Activated CD4-positive, alpha-beta T cell treated with anti-CD3 and anti-CD28 coated beads for 24 hours (primary cell): ENCODE data around the gene GOLGA2.
A peak's percentile ranks its signal among the peaks of the same experiment; 100 is the strongest.
"Not testable (repeated sequence)": the region's sequence is repeated elsewhere in the genome, so short reads cannot be mapped to it uniquely, and the experiment has no call there.

Experiments
- DNase-seq, 2 donors: peaks; one replicate each; pipeline ENCODE4 v3.0.0-alpha.2; 2020; ENCODE audit warnings: low read depth in 2 of 2

GOLGA2 gene

GRCh38 chr9:128294142-128294541 is 18.3 kb upstream of the GOLGA2 start:
- DNase-seq, result no peak

GRCh38 chr9:128293091-128293490 is 17.3 kb upstream of the GOLGA2 start:
- no peak for DNase-seq

- DNase-seq, result no peak
Measured at GRCh38 chr9:128292009-128292408, 16.2 kb upstream of the GOLGA2 start.

GRCh38 chr9:128288273-128289004 is 12.6 kb upstream of the GOLGA2 start:
- DNase-seq, result no peak

- DNase-seq, result no peak
Measured at GRCh38 chr9:128286440-128286839, 10.6 kb upstream of the GOLGA2 start.

- DNase-seq, result no peak
Measured at GRCh38 chr9:128285033-128285784, 9.4 kb upstream of the GOLGA2 start.

GRCh38 chr9:128282500-128282899 is 6.7 kb upstream of the GOLGA2 start:
- no peak for DNase-seq

- no peak for DNase-seq
Measured at GRCh38 chr9:128280084-128280622, 4.3 kb upstream of the GOLGA2 start.

- not testable (repeated sequence) for DNase-seq
Measured at GRCh38 chr9:128279088-128280073, 3.6 kb upstream of the GOLGA2 start.

GRCh38 chr9:128276574-128277270 is 915 bp upstream of the GOLGA2 start:
- DNase-seq, result no peak

GRCh38 chr9:128276008-128276573 is 284 bp upstream of the GOLGA2 start, which contains the start of gene SWI5:
Gene SWI5 (plus strand): TSS chr9:128276276.
- peak; percentile 100 for DNase-seq

GRCh38 chr9:128274245-128274644 is 1.6 kb downstream of the GOLGA2 start:
- no peak for DNase-seq

GRCh38 chr9:128271512-128271911 is 4.3 kb downstream of the GOLGA2 start:
- no peak for DNase-seq

GRCh38 chr9:128271112-128271511 is 4.7 kb downstream of the GOLGA2 start:
- DNase-seq, result no peak

- DNase-seq, result no peak
Measured at GRCh38 chr9:128266868-128267590, 8.8 kb downstream of the GOLGA2 start.

GRCh38 chr9:128265348-128265847 is 10.4 kb downstream of the GOLGA2 start:
- no peak for DNase-seq

- no peak for DNase-seq
Measured at GRCh38 chr9:128262687-128263086, 13.1 kb downstream of the GOLGA2 start.

GRCh38 chr9:128260340-128260739 is 15.5 kb downstream of the GOLGA2 start:
- no peak for DNase-seq

- no peak for DNase-seq
Measured at GRCh38 chr9:128259156-128259555, 16.7 kb downstream of the GOLGA2 start.

GRCh38 chr9:128258326-128258725 is 17.5 kb downstream of the GOLGA2 start:
- DNase-seq, result no peak
